Measurements from ENCODE around the gene ARFIP2. TPM values are rescaled to one million over a fixed set of nuclear protein-coding genes. Genes with fewer than 3 reads are reported as not detected.

Gene ARFIP2
- total and polyA plus RNA-seq, 4 experiments from 2014 or later, result 34.1 to 56.9 (median 44.8) TPM

DNA sequence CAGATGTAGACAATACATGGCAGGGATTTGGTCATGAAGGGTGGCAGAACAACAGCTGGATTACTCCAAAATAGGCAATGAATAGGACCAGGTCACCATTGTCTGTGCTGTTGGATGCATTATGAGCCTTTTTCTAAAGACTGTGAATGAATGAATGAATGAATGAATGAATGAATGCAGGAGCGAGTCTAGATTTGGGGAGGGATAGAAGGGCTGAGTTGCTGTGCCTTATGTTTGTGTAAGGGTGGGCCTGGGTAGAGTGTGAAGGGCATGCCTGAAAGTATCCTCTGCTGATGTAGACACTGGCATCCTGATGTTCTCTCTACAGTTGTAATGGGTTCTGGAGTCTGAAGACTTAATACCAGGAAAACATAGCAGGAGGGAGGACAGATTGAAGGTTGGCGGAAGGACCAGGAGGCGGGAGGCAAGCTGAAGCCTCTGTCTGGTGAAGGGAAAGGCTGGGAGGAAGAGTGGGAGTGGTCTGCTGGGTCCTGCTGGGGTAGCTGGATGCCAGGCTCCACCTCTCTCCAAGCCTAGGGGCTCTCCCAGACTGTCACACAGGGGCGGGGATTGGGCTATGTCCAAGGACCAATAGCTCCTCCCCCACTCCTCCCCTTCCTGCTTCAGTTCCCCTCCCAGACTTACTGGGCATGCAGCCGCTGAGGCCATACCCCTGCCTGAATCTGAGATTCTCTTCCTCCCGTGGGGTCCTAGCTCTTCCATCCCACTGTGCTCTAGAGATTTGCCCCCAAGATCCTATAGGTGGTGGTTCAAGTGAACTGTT is 12.2 kb downstream of the ARFIP2 start:
- Mint-ChIP-seq H3K36me3 (peaks cover 5 to 12% of the 10 kb centered on the region in 2 donors), H3K4me1 (peaks cover 12 to 20% (median 16%) of the 10 kb centered on the region in 4 donors), H3K9me3 (no peaks in the 10 kb centered on the region), H3K4me3 (no peak overlapping the region), H3K27ac (no peak overlapping the region), H3K27me3 (no peaks in the 10 kb centered on the region)
- Histone ChIP-seq H3K9me3 (ENCODE audit: control insufficient read depth in 1 of 2, low read length in 2 of 2) (no peaks in the 10 kb centered on the region), H3K27ac (ENCODE audit: low read depth, low read length) (no peak overlapping the region), H3K27me3 (ENCODE audit: insufficient read depth, low read length) (no peaks in the 10 kb centered on the region), H3K36me3 (ENCODE audit: insufficient read depth, low read length) (no peaks in the 10 kb centered on the region), H3K4me3 (ENCODE audit: low read length in 2 of 2) (no peak overlapping the region), H3K4me1 (ENCODE audit: insufficient read depth, low read length) (peaks cover 12% of the 10 kb centered on the region)
- intact Hi-C loops (cut with micrococcal nuclease), result no loop called here
- CTCF ChIA-PET (ENCODE audit: partially characterized antibody), result interaction anchor here (0.8 to 2.1 kb wide), 5 partner anchors 9 to 174 kb away, joined by 3 to 11 read pairs (median 3); no protein-coding TSS in a partner anchor
- POLR2A ChIA-PET (ENCODE audit: partially characterized antibody), result interaction anchor here (1.1 kb wide), 1 partner anchor 65 kb away, joined by 3 read pairs; no protein-coding TSS in a partner anchor
- DNase-seq, result no peak

DNA sequence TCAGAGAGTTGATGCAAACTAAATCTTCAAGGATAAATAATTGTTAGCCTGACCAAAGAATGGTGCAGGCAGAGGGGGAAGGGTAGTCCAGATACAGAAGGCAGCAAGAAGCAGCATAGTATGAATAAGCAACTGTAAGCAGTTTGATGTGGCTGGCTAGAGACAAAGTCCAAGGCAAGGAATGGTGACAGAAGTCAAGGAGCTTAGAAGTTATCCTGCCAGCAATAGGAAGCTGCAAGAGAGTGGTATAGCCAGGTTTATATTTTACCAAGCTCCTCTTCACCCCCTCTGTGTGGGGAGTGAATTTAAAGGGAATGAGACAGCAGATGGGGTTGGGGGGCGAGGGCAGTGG is 22.1 kb downstream of the ARFIP2 start:
- no peaks in the 10 kb centered on the region for H3K27me3 Mint-ChIP-seq
- peak overlapping the region in 3 of 7 donors; percentile 8 to 33 (median 24) for H3K27ac Mint-ChIP-seq
- H3K27me3 ChIP-seq (ENCODE audit: insufficient read depth, low read length), result no peaks in the 10 kb centered on the region
- no peak for DNase-seq
- H3K4me1 ChIP-seq (ENCODE audit: insufficient read depth, low read length), result no peaks in the 10 kb centered on the region
- H3K9me3 ChIP-seq (ENCODE audit: control insufficient read depth in 1 of 2, low read length in 2 of 2), result no peaks in the 10 kb centered on the region
- no peak overlapping the region for H3K4me3 Mint-ChIP-seq
- ChIA-PET POLR2A (ENCODE audit: partially characterized antibody) (no interaction called here), CTCF (ENCODE audit: partially characterized antibody) (interaction anchor here (1.4 to 4.2 kb wide), 4 partner anchors 10 to 96 kb away, joined by 3 to 18 read pairs (median 8); no protein-coding TSS in a partner anchor)
- no peaks in the 10 kb centered on the region for H3K4me1 Mint-ChIP-seq
- H3K4me3 ChIP-seq (ENCODE audit: low read length in 2 of 2), result no peak overlapping the region
- H3K36me3 Mint-ChIP-seq, result peaks cover 40% of the 10 kb centered on the region in 2 donors
- H3K27ac ChIP-seq (ENCODE audit: low read depth, low read length), result no peak overlapping the region
- peaks cover 15% of the 10 kb centered on the region for H3K36me3 ChIP-seq (ENCODE audit: insufficient read depth, low read length)
- H3K9me3 Mint-ChIP-seq, result no peaks in the 10 kb centered on the region
- intact Hi-C loops (cut with micrococcal nuclease), result no loop called here

DNA sequence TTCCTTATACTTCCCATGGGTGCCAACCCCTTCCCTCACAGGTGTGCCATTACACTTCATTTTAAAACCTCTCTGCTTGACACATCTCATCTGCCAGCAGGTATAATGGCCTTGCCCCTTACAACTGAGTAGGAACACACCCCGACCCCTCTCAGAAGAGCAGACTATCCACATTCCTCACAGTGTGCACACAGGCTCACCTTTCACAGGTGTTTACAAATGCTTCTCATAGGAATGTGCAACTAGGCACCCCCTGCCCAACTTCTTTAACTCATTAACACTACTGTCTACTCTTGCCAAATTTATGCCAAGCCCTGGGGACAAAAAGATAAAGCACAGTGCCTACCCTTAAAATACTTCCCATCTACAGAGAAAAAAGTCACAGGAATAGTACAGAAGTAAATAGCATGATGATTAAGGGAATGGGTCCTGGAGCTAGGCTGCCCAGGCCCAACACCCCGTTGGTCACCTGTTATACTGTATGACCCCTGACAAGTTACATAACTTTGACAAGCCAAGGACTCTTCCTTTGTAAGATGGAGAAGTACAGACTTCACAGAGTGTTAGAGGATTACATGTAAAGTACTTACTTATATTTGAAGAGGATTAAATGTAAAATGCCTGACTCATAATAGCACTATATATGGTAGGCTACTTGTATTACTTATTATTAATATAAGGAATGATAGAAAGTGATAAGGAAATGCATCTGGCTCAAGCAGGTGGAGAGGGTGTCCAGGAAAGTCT is 22.6 kb downstream of the ARFIP2 start:
- POLR2A ChIA-PET (ENCODE audit: partially characterized antibody), result no interaction called here
- peaks cover 37 to 40% of the 10 kb centered on the region in 2 donors for H3K36me3 Mint-ChIP-seq

DNA sequence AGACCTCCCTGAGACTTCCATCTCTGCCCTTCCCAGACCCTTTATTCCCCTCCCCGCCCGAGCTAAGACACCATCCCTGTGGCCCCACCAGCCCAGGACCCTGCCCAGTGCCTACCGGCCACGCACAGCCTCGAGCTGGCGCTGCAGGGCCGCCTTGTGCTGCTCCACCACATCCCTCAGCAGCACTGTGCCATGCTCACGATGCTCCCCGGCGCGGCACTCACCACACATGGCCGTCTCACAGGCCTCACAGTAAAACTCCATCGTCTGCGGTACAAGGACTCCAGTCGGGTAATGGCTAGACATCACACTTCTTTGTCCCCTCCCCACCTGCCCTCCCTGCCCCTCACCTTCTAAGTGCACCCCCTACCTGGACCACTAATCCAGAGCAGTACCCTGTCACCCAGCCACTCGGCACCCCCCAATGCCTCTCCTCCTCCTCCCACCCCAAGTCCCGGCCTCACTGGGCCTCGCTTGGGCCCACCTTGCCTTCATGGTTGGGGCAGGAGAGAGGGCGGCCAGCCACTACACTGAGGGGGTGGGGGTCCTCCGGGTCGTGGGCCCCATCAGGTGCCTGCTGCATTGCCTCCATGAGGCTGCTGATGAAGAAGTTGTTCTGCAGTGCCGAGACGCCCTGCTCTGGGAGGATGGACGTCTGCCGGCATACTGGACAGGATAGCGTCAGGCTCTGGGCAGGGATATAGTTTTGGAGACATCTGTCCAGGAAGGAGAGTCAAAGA is 23.4 kb downstream of the ARFIP2 start:
- intact Hi-C loops (cut with micrococcal nuclease), result no loop called here
- Mint-ChIP-seq H3K9me3 (no peaks in the 10 kb centered on the region), H3K4me1 (no peaks in the 10 kb centered on the region), H3K27me3 (no peaks in the 10 kb centered on the region), H3K4me3 (no peak overlapping the region), H3K36me3 (peaks cover 40 to 42% of the 10 kb centered on the region in 2 donors), H3K27ac (no peak overlapping the region)
- Histone ChIP-seq H3K4me3 (ENCODE audit: low read length in 2 of 2) (no peak overlapping the region), H3K27me3 (ENCODE audit: insufficient read depth, low read length) (no peaks in the 10 kb centered on the region), H3K36me3 (ENCODE audit: insufficient read depth, low read length) (peaks cover 15% of the 10 kb centered on the region), H3K9me3 (ENCODE audit: control insufficient read depth in 1 of 2, low read length in 2 of 2) (no peaks in the 10 kb centered on the region), H3K27ac (ENCODE audit: low read depth, low read length) (no peak overlapping the region), H3K4me1 (ENCODE audit: insufficient read depth, low read length) (no peaks in the 10 kb centered on the region)
- no peak for DNase-seq
- POLR2A ChIA-PET (ENCODE audit: partially characterized antibody), result no interaction called here
- CTCF ChIA-PET (ENCODE audit: partially characterized antibody), result interaction anchor here (4.2 to 6.2 kb wide), 2 partner anchors 13 to 14 kb away, joined by 18 to 49 read pairs; no protein-coding TSS in a partner anchor

More for the DNA sequence above, 22.6 kb downstream of the ARFIP2 start:
- Histone ChIP-seq H3K9me3 (ENCODE audit: control insufficient read depth in 1 of 2, low read length in 2 of 2) (no peaks in the 10 kb centered on the region), H3K27me3 (ENCODE audit: insufficient read depth, low read length) (no peaks in the 10 kb centered on the region), H3K27ac (ENCODE audit: low read depth, low read length) (no peak overlapping the region), H3K4me3 (ENCODE audit: low read length in 2 of 2) (no peak overlapping the region), H3K36me3 (ENCODE audit: insufficient read depth, low read length) (peaks cover 15% of the 10 kb centered on the region), H3K4me1 (ENCODE audit: insufficient read depth, low read length) (no peaks in the 10 kb centered on the region)
- Mint-ChIP-seq H3K9me3 (no peaks in the 10 kb centered on the region), H3K27ac (peak overlapping the region in 2 of 7 donors; percentile 24 to 33), H3K27me3 (no peaks in the 10 kb centered on the region), H3K4me1 (no peaks in the 10 kb centered on the region), H3K4me3 (no peak overlapping the region)
- intact Hi-C loops (cut with micrococcal nuclease), result no loop called here
- no peak for DNase-seq
- CTCF ChIA-PET (ENCODE audit: partially characterized antibody), result interaction anchor here (1.9 to 4.2 kb wide), 3 partner anchors 15 to 95 kb away, joined by 5 to 18 read pairs (median 10); no protein-coding TSS in a partner anchor

DNA sequence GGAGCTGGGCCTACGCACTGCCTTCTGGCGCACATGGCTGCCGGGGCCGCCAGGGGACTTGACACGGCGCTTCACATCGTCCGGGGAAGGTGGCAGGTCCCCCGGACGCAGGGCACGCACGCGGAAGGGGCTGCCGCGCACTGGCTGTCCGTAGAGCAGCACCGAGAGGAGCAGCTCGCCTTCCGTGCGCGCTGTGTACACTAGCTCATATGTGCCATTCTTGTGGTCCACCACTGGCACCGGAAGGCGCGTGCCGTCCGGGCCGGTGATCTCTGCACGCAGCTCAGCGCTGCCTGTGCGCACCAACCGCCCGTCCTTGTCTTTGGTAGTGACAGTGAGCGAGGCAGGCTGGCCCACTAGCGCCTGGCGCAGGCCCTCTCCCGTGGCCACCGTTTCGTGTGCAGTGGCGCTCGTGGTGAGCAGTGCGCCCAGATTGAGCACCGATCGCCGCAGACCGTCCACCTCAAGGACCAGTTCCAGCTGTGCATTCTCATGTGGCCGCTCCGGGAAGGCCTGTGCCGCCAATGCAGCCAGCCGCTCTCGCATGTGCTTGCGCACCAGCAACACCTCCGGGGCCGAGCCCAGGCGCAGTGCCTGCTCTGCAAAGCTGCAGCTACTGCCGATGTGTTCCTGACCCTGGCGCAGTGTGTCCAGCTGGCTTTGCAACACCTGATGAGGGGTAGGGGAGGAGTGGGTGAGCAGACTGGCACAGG is 24.6 kb downstream of the ARFIP2 start:
- H3K4me1 Mint-ChIP-seq, result no peaks in the 10 kb centered on the region
- H3K27me3 Mint-ChIP-seq, result no peaks in the 10 kb centered on the region
- H3K4me3 ChIP-seq (ENCODE audit: low read length in 2 of 2), result no peak overlapping the region
- CTCF ChIA-PET (ENCODE audit: partially characterized antibody), result interaction anchor here (3.6 to 6.2 kb wide), 2 partner anchors 12 to 78 kb away, joined by 16 to 49 read pairs; no protein-coding TSS in a partner anchor
- POLR2A ChIA-PET (ENCODE audit: partially characterized antibody), result no interaction called here
- H3K27me3 ChIP-seq (ENCODE audit: insufficient read depth, low read length), result no peaks in the 10 kb centered on the region
- no peak overlapping the region for H3K4me3 Mint-ChIP-seq
- H3K36me3 Mint-ChIP-seq, result peaks cover 37% of the 10 kb centered on the region in 2 donors
- no peaks in the 10 kb centered on the region for H3K4me1 ChIP-seq (ENCODE audit: insufficient read depth, low read length)
- H3K27ac Mint-ChIP-seq, result no peak overlapping the region
- intact Hi-C loops (cut with micrococcal nuclease), result no loop called here
- peaks cover 15% of the 10 kb centered on the region for H3K36me3 ChIP-seq (ENCODE audit: insufficient read depth, low read length)
- H3K27ac ChIP-seq (ENCODE audit: low read depth, low read length), result no peak overlapping the region
- no peaks in the 10 kb centered on the region for H3K9me3 Mint-ChIP-seq
- no peak for DNase-seq
- no peaks in the 10 kb centered on the region for H3K9me3 ChIP-seq (ENCODE audit: control insufficient read depth in 1 of 2, low read length in 2 of 2)

DNA sequence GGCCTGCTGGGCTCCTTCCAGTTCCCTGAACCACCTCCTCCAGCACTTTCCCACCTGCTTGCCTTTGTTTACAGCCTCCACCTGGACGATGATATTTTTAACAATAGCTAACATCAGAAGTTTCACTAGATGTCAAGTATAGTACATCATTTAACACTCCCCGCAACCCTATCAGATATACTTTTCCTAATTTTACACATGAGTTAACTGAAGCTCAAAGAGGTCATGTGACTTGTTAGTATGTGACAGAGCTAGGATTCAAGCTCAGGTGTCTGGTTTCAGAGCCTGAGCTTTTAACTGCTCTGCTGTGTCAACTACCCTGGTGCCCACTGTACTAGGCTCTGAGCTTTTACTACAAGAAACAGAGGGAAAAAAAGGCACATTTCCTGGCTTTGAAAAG is 26.1 kb downstream of the ARFIP2 start:
- Mint-ChIP-seq H3K9me3 (no peaks in the 10 kb centered on the region), H3K4me1 (no peaks in the 10 kb centered on the region), H3K27me3 (no peaks in the 10 kb centered on the region), H3K36me3 (peaks cover 32 to 34% of the 10 kb centered on the region in 2 donors), H3K27ac (no peak overlapping the region), H3K4me3 (no peak overlapping the region)
- CTCF ChIA-PET (ENCODE audit: partially characterized antibody), result interaction anchor here (0.6 to 6.2 kb wide), 7 partner anchors 10 to 109 kb away, joined by 3 to 49 read pairs (median 5); no protein-coding TSS in a partner anchor
- no peaks in the 10 kb centered on the region for H3K27me3 ChIP-seq (ENCODE audit: insufficient read depth, low read length)
- POLR2A ChIA-PET (ENCODE audit: partially characterized antibody), result no interaction called here
- no peak overlapping the region for H3K4me3 ChIP-seq (ENCODE audit: low read length in 2 of 2)
- intact Hi-C loops (cut with micrococcal nuclease), result no loop called here
- H3K4me1 ChIP-seq (ENCODE audit: insufficient read depth, low read length), result no peaks in the 10 kb centered on the region
- H3K27ac ChIP-seq (ENCODE audit: low read depth, low read length), result no peak overlapping the region
- no peaks in the 10 kb centered on the region for H3K9me3 ChIP-seq (ENCODE audit: control insufficient read depth in 1 of 2, low read length in 2 of 2)
- no peak for DNase-seq
- H3K36me3 ChIP-seq (ENCODE audit: insufficient read depth, low read length), result peaks cover 12% of the 10 kb centered on the region

Measured in CD4-positive, alpha-beta memory T cell (primary cell).